Panc1 (cell line): ENCODE measurements around the gene AKAP5. TPM values are rescaled to one million over a fixed set of nuclear protein-coding genes. Genes with fewer than 3 reads are reported as not detected.

Experiments
- ATAC-seq: fragments of 200-7000 bp; cut with Tn5 transposase; 2 replicates; pipeline ENCODE4 v1.9.1; 2020; ENCODE audit warnings: mild to moderate bottlenecking, moderate library complexity
- BruUV-seq: library from RNA; stranded (reverse); fragments of 400-500 nt; replicated peaks from 2 replicates; lab custom pipeline; 2021; lab: Mats Ljungman, UMichigan
- CTCF ChIA-PET: fragments of 300-600 bp; sonication (Branson Sonifier 250); formaldehyde crosslinking; loops from one replicate; lab custom pipeline; 2022; ENCODE audit warnings: antibody characterized with exemption; lab: Charles Lee
- POLR2A ChIA-PET: fragments of 300-600 bp; sonication (Branson Sonifier 250); formaldehyde crosslinking; loops from one replicate; lab custom pipeline; 2022; ENCODE audit warnings: antibody characterized with exemption; lab: Charles Lee
- DNase-seq: peaks from one replicate; pipeline ENCODE4 v3.0.0-alpha.2; 2010; ENCODE audit warnings: low read depth, low spot score
- H3K27ac ChIP-seq: 2 replicates; pipeline ENCODE4 v1.5.1; 2011; ENCODE audit warnings: mild to moderate bottlenecking, low read length, inconsistent platforms
- H3K27me3 ChIP-seq: fragments of 200-500 bp; sonication (Bioruptor generic); 2 replicates; pipeline ENCODE4 v1.6.0; 2014; ENCODE audit warnings: low read length, inconsistent platforms; ENCODE audit not compliant: control insufficient read depth, insufficient read depth
- H3K36me3 ChIP-seq: fragments of 200-500 bp; sonication (Bioruptor generic); 2 replicates; pipeline ENCODE4 v1.5.1; 2014; ENCODE audit warnings: inconsistent platforms, mild to moderate bottlenecking, low read length, moderate library complexity; ENCODE audit not compliant: control insufficient read depth, insufficient read depth
- H3K4me1 ChIP-seq: 2 replicates; pipeline ENCODE4 v1.5.1; 2011; ENCODE audit warnings: inconsistent platforms, mild to moderate bottlenecking, low read length, moderate library complexity; ENCODE audit not compliant: control insufficient read depth, insufficient read depth
- H3K4me3 ChIP-seq, 2 experiments: 2 replicates each; pipeline ENCODE4 v1.5.1; 2011 to 2012; ENCODE audit warnings: low read depth in 2 of 2, low read length in 2 of 2, mild to moderate bottlenecking in 2 of 2, inconsistent platforms in 1 of 2, moderate library complexity in 1 of 2
- H3K9me3 ChIP-seq: fragments of 200-500 bp; sonication (Bioruptor generic); 2 replicates; pipeline ENCODE4 v1.5.1; 2014; ENCODE audit warnings: low read depth, mild to moderate bottlenecking, inconsistent platforms, low read length, moderate library complexity; ENCODE audit not compliant: control insufficient read depth, insufficient read depth
- POLR2AphosphoS5 ChIP-seq: IDR thresholded peaks from 2 replicates; pipeline ENCODE4 v1.6.1; 2012; ENCODE audit warnings: mild to moderate bottlenecking, low read depth, low read length, moderate library complexity
- SIN3A ChIP-seq: IDR thresholded peaks from 2 replicates; pipeline ENCODE4 v1.6.1; 2012; ENCODE audit warnings: low read depth, mild to moderate bottlenecking, low read length, moderate library complexity, borderline replicate concordance; ENCODE audit not compliant: insufficient read depth
- TCF7L2 ChIP-seq: IDR thresholded peaks from 2 replicates; pipeline ENCODE4 v1.6.1; 2011; ENCODE audit warnings: mild to moderate bottlenecking, low read depth, low read length, inconsistent platforms
- in situ Hi-C: cut with HindIII; loops from 2 replicates; pipeline ENCODE4 v1.10.0; 2016; ENCODE audit warnings: low sequenced_read_pairs, low pct_unique_long_range_greater_than_20kb
- intact Hi-C: fragments of 100-400 bp; cut with micrococcal nuclease; formaldehyde crosslinking; loops from one replicate; pipeline ENCODE4 v1.10.0; 2022; ENCODE audit not compliant: unreplicated experiment
- total RNA-seq: library from RNA; stranded (reverse); gene quantifications from one replicate; pipeline ENCODE4 v1.2.1, GENCODE V29; 2021; ENCODE audit not compliant: unreplicated experiment
- TF ChIP-seq, protein P1 (sequence below), 2 experiments: IDR thresholded peaks; 2 replicates each; pipeline ENCODE4 v1.6.1; 2011 to 2012; ENCODE audit warnings: low read depth in 2 of 2, control low read depth in 1 of 2, low read length in 1 of 2, mild to moderate bottlenecking in 1 of 2, moderate library complexity in 1 of 2; ENCODE audit not compliant: insufficient read depth in 1 of 2
- TF ChIP-seq, protein P2 (sequence below): fragments of 450-650 bp; IDR thresholded peaks from 2 replicates; pipeline ENCODE4 v1.5.1; 2017; ENCODE audit warnings: mild to moderate bottlenecking

The AKAP5 gene
- total RNA-seq, 1 experiment from 2014 or later: 0.64 TPM

DNA sequence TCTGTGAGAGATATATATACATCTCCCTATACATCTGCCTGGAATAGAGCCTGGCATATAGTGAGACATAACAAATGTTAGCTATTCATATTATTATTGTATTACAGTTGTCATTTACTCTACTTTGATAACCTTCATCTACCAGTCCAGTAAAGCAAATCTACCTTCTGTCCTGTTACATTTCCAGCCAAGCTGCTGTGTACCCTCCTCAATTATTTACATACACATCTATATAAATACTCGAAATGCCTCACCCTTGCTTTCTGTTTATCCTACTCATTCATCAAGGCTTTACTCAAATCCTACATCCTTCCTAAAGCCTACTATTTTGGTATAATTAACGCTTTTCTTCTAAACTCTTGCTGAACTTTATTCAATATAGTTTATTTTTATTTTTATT is 48.0 kb downstream of the AKAP5 start:
- H3K9me3 ChIP-seq: no peaks in the 10 kb centered on the region
- no peak overlapping the region for H3K4me3 ChIP-seq
- no peaks in the 10 kb centered on the region; the same call in 1 of the 2 replicates for H3K36me3 ChIP-seq
- no peak for TF ChIP-seq POLR2AphosphoS5
- POLR2A ChIA-PET: no interaction called here
- DNase-seq (no peak), ATAC-seq (no peak)
- no peaks in the 10 kb centered on the region for H3K27me3 ChIP-seq
- no peak overlapping the region for H3K27ac ChIP-seq
- BruUV-seq: no TSS peak
- in situ Hi-C loops (no loop called here), intact Hi-C loops (no loop called here)
- CTCF ChIA-PET: no interaction called here
- peaks cover 19% of the 10 kb centered on the region for H3K4me1 ChIP-seq

DNA sequence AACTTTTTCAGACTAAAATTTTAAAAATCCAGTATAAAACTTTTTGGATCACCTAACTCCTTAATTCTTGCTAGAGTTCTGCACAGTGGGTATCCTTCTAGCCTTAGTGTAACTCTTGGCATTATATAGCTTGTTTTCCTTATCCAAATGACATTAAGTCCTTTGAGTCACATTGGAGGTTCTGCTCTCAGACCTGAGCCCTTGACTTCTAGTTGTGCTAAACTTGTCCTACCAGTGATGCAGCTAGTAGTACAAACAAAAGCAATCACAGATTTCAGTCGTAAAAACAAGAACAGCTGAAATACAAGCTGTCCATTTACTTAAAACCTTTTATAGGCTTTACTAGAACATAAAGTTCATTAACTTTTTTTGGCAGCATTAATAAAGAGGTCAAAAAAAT is 49.8 kb downstream of the AKAP5 start:
- DNase-seq (no peak), ATAC-seq (no peak)
- TF ChIP-seq, protein P1, sequence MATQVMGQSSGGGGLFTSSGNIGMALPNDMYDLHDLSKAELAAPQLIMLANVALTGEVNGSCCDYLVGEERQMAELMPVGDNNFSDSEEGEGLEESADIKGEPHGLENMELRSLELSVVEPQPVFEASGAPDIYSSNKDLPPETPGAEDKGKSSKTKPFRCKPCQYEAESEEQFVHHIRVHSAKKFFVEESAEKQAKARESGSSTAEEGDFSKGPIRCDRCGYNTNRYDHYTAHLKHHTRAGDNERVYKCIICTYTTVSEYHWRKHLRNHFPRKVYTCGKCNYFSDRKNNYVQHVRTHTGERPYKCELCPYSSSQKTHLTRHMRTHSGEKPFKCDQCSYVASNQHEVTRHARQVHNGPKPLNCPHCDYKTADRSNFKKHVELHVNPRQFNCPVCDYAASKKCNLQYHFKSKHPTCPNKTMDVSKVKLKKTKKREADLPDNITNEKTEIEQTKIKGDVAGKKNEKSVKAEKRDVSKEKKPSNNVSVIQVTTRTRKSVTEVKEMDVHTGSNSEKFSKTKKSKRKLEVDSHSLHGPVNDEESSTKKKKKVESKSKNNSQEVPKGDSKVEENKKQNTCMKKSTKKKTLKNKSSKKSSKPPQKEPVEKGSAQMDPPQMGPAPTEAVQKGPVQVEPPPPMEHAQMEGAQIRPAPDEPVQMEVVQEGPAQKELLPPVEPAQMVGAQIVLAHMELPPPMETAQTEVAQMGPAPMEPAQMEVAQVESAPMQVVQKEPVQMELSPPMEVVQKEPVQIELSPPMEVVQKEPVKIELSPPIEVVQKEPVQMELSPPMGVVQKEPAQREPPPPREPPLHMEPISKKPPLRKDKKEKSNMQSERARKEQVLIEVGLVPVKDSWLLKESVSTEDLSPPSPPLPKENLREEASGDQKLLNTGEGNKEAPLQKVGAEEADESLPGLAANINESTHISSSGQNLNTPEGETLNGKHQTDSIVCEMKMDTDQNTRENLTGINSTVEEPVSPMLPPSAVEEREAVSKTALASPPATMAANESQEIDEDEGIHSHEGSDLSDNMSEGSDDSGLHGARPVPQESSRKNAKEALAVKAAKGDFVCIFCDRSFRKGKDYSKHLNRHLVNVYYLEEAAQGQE (IDR thresholded peaks at IDR 0.05; ENCODE audit: insufficient read depth in 1 of 2, low read depth in 2 of 2, low read length in 1 of 2): no peak
- TF ChIP-seq POLR2AphosphoS5: no peak
- TF ChIP-seq TCF7L2: no peak
- TF ChIP-seq, protein P2, sequence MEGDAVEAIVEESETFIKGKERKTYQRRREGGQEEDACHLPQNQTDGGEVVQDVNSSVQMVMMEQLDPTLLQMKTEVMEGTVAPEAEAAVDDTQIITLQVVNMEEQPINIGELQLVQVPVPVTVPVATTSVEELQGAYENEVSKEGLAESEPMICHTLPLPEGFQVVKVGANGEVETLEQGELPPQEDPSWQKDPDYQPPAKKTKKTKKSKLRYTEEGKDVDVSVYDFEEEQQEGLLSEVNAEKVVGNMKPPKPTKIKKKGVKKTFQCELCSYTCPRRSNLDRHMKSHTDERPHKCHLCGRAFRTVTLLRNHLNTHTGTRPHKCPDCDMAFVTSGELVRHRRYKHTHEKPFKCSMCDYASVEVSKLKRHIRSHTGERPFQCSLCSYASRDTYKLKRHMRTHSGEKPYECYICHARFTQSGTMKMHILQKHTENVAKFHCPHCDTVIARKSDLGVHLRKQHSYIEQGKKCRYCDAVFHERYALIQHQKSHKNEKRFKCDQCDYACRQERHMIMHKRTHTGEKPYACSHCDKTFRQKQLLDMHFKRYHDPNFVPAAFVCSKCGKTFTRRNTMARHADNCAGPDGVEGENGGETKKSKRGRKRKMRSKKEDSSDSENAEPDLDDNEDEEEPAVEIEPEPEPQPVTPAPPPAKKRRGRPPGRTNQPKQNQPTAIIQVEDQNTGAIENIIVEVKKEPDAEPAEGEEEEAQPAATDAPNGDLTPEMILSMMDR: no peak
- no peak for TF ChIP-seq SIN3A
- Histone ChIP-seq H3K9me3 (no peaks in the 10 kb centered on the region), H3K27ac (no peak overlapping the region), H3K36me3 (no peaks in the 10 kb centered on the region; the same call in 1 of the 2 replicates), H3K27me3 (no peaks in the 10 kb centered on the region), H3K4me3 (no peak overlapping the region), H3K4me1 (peaks cover 8% of the 10 kb centered on the region)
- CTCF ChIA-PET: no interaction called here
- no TSS peak for BruUV-seq
- POLR2A ChIA-PET: interaction anchor here (0.5 kb wide), 1 partner anchor 717 kb away, joined by 8 read pairs; no protein-coding TSS in a partner anchor
- intact Hi-C loops (no loop called here), in situ Hi-C loops (no loop called here)

DNA sequence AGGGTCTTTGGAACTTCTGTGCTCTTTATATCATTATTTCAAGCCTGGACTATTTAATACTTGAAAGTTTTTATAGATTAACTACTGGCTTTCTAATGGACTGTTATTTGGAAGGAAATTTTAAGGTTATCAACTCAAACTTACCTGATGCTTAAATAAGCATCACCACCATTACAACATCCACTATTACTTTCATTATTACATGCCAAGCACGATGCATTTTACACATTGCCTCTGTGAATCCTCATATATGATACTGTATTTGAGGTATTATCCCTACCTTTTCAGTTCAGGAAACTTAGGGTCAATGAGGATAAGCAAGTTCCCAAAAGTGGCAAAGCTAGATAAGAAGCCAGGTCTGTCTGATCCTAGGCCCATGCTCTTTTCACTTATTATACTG is 51.7 kb downstream of the AKAP5 start:
- H3K27me3 ChIP-seq: no peaks in the 10 kb centered on the region
- in situ Hi-C loops (no loop called here), intact Hi-C loops (no loop called here)
- peaks cover 2% of the 10 kb centered on the region; the same call in 1 of the 2 replicates for H3K36me3 ChIP-seq
- no peak overlapping the region for H3K27ac ChIP-seq
- H3K9me3 ChIP-seq: no peaks in the 10 kb centered on the region
- no TSS peak for BruUV-seq
- no peak overlapping the region for H3K4me3 ChIP-seq
- H3K4me1 ChIP-seq: no peaks in the 10 kb centered on the region
- DNase-seq (no peak), ATAC-seq (no peak)
- TF ChIP-seq, protein P2: no peak
- TF ChIP-seq POLR2AphosphoS5 (no peak), TCF7L2 (no peak), SIN3A (no peak)
- TF ChIP-seq, protein P1 (IDR thresholded peaks at IDR 0.05; ENCODE audit: insufficient read depth in 1 of 2, low read depth in 2 of 2, low read length in 1 of 2): no peak
- CTCF ChIA-PET: no interaction called here
- POLR2A ChIA-PET: no interaction called here
